GM03348 (cell line): ENCODE data around the gene TSR1.
A peak's percentile ranks its signal among the peaks of the same experiment; 100 is the strongest.

Source experiments
- DNase-seq: peaks from one replicate; pipeline ENCODE4 v3.0.0; 2012; ENCODE audit warnings: low spot score

Gene TSR1

GRCh38 chr17:2369039-2369438 is 32.8 kb upstream of the TSR1 start:
- no peak for DNase-seq

GRCh38 chr17:2368359-2368758 is 32.1 kb upstream of the TSR1 start:
- DNase-seq, result no peak

DNA sequence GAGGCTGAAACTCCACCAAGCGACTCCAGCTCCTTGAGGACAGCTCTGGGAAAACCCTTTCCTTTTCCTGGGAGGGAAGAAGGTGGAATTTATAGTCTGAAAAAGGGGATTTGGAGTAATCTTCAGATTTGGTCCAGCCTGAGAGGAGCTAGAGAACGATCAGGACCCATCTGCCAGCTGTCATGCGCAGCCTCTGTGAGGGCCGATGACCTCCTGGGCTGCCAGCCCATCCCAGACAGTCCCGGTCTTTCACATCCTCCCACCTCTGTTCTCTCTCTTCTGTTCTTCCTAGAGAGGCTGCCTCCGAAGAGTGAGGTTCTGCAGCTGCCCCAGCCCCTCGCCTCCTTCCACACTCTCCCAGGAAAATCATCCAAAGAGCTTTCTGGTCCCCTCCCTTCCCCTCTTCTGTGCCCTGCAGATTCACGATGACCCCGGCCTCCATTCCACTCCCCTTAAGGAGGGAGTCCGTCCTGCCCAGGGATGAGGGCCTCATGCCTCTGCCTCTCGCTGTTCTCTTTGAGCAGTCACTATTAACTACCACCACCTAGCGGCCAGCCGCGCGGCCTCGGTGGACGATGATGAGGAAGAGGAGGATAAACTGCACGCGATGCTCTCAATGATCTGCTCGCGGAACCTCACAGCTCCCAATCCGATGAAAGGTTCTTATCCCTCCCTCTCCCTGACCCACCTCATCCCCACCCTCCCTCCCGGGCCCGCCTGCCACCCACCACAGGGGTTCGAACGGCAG is 30.7 kb upstream of the TSR1 start:
- DNase-seq, result no peak

GRCh38 chr17:2365132-2365531 is 28.9 kb upstream of the TSR1 start:
- no peak for DNase-seq

GRCh38 chr17:2364763-2365116 is 28.5 kb upstream of the TSR1 start:
- no peak for DNase-seq

DNA sequence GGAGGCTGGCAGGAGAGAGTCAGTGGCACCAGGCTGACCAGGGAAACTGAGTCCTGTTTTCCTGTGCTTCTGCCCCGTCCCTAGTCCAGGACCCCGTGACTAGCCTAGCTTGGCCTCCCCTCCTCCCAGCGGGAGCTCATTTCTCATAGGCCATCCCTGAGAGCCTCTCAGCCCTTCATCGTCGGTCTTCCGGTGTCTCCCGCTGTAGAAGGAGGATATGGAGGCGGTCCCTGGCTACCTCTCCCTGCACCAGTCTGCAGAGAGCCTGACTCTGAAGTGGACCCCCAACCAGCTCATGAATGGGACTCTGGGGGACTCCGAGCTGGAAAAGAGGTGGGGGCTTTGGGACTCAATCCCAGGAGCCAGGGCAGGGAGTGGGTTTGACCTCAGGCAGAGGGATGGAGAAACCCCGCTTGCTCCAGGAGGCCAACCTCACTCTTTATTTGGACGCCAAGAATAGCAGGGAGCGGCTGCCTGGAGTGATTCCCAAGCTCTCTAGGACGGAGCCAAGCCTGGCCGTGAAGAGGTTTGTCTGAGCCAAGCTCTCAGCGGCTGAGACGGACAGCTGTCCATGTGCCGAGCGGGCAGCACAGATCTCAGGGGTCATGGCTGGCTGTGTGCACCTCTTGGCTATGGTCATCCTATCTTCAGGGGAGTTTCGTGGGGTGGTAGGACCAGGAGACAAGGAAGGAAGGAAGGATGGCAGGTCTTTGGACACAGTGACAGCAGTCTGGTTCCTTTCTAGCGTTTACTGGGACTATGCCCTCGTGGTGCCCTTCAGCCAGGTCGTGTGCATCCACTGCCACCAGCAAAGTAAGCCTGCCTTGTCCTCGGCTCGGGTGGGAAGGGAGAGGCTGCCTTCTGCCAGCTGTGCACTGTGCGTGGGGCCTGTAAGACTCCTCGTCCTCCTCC is 27.9 kb upstream of the TSR1 start:
- no peak for DNase-seq

GRCh38 chr17:2363318-2363717 is 27.1 kb upstream of the TSR1 start:
- no peak for DNase-seq

DNA sequence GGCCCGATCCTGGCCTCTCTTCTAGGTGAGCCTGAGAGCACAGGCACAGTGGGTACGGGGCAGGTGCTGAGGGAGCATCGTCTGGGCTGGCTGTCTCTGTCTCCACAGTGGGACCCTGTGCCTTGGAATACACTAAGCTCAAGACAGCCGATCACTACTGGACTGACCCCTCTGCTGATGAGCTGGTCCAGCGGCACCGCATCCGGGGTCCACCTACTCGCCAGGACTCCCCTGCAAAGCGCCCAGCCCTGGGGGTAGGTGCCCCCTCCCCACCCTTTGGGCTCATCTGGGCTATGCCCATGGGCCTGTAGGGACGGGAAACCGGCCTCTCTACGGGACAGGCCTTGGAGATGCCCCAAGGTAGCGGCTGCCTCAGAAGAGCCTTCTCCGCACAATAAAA is 26.6 kb upstream of the TSR1 start:
- no peak for DNase-seq

DNA sequence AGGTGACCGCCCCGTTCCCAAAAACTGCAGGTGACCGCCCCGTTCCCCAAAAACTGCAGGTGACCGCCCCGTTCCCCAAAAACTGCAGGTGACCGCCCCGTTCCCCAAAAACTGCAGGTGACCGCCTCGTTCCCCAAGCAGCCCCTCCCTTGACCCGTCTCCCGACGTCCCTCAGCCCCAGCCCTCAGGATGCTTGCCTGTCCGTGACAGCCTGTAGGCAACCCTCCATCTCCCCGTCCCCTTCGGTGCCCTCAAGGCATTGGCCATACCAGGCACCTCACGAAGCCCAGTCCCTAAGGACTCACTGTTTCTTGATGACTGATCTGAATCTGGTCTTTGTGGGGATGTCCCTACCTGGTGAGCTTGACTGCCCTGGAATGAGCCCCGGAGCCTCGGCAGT is 26.2 kb upstream of the TSR1 start:
- DNase-seq, result no peak

DNA sequence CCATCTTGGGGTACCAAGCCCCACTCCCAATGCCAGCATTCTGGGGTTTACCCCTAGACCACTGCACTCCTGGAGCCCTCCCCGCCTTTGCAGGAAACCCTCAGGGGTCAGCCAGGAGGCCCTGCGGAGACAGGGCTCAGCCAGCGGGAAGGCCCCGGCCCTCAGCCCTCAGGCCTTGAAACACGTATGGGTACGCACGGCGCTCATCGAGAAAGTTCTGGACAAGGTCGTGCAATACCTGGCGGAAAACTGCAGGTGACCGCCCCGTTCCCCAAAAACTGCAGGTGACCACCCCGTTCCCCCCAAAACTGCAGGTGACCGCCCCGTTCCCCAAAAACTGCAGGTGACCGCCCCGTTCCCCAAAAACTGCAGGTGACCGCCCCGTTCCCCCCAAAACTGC is 25.8 kb upstream of the TSR1 start:
- DNase-seq, result no peak

- no peak for DNase-seq
Observed at GRCh38 chr17:2361010-2361760, 24.9 kb upstream of the TSR1 start.

DNA sequence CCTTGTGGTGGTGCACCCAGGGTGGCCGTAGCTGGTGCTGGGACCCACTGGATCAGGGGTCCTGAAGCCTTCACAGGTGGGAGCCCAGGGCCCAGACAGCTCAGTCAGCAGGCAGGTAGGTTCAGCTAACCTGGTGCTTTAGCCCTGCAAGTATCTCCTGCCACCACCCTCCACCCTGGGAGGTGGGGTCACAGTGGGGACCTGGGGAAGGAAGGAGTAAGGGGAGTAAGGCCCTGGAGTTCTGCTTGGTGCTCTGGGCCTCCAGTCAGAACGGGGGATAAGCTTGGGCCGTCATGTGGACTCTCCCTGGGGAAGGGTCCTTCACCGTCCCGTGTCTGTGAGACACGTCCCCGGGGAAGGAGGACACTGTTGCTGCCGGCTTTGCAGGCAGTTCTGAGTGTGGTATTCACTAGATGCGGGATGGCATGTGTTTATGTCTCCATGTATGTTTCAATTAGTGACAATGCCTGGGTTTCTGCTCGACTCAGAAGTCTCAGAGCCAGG is 21.7 kb upstream of the TSR1 start:
- no peak for DNase-seq

DNA sequence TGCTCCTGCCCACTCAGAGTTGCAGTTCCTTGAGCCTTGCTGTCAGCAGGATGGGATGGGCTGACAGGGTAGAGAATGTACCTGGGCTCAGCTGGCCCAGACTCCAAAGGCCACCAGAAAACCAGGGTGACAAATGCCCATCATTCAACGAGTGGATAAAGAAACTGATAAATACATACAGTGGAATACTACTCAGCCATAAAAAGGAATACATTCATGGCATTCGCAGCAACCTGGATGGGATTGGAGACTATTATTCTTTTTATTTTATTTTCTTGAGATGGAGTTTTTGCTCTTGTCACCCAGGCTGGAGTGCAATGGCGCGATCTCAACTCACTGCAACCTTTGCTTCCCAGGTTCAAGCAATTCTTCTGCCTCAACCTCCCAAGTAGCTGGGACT is 21.0 kb upstream of the TSR1 start:
- no peak for DNase-seq

- no peak for DNase-seq
Observed at GRCh38 chr17:2354311-2354710, 18.1 kb upstream of the TSR1 start.

DNA sequence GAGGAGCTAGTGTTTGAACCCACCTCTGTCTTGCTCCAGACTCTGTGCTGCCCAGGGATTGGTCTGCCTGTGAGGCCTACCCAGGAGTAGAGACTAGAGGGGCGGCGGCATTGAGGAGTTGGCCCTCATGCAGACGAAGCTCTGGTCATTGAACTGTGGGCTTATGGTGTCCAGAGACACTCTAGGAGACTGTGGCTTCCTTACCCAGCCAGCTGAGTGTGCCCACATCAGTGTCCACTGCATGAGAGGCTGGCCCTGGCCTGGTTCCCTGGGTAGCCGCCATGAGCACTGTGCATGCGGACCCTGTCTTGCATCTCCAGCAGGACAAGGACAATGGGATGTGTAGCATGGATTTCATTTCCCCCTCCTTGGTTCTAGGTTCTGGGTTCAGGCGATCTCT is 15.0 kb upstream of the TSR1 start:
- DNase-seq, result no peak

DNA sequence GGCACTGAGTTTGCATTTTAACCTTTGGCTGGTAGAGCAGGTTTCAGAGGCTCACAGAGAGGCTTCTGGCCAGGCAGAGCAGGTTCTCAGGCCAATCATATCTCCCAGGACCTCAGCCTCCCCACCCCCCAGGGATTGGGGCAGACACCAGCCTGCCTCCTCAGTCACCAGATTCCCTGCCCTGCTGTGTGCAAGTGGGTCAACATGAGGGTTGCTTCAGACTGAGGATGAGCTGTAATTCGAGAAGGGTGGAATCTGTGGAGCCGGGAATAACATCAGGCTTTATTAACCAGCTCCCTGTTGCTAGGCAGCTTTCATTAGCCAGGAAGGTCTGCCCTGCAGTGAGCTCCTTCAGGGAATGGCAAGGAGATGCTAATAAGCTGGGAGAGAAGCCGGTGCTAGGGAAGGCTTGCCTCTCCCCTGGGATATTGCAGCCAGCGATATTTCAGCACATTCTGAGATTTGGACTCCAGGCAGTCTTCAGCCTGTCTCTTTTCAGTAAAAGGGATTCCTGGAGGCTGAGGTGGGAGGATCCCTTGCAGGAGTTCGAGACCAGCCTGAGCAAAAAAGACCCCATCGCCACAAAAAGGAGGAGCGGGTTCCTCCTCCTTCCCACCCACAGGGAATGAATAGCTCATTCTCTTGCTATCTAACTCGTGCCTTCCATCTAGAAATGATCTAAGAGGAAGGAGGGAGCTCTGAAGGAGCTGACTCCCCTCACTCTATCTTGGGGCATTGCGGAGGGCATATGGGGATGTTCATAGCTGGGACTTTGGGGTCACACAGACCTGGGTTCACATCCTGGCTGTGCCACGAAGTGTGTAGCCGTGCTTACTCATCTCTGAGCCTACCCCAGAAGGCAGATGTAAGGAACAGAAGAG is 11.8 kb upstream of the TSR1 start:
- peak; percentile 87 for DNase-seq

GRCh38 chr17:2346475-2346874 is 10.2 kb upstream of the TSR1 start:
- DNase-seq, result no peak

DNA sequence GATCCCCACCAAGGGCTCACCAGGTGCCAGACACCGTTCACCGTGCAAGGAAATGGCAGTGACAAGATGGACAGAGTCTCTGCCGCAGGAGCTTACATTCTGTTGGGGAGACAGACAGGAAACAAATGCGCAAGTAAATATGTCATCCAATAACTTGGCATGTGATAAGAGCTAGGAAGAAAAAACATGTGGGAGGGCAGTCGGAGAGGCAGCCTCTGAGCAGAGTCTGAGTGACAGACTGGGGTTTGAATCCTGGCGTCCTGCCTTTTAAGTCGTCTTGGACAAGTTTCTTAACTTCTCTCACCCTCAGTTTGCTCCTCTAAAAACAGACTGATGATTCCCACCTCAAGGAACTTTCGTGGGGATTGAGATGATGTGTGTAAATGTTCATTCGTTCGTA is 8.3 kb upstream of the TSR1 start:
- DNase-seq, result no peak

DNA sequence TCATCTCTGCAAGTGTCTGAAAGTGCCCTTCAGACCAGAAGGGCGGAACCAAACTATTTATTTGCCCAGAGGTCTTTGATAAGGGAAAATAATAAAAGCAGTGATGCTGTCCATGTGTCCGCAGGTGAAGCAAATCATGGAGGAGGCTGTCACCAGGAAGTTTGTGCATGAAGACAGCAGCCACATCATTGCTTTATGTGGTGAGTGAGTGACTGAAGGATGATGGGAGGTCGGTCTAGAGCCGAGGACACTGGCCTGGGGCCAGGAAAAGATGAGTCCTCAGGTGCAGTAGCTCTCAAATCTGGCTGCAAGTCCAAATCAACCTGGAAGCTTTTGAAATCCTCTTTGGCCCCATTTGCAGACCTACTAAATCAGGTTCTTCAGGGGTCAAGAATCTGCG is 7.2 kb upstream of the TSR1 start:
- no peak for DNase-seq

GRCh38 chr17:2338315-2338657 is 2.0 kb upstream of the TSR1 start:
- peak; percentile 18 for DNase-seq

DNA sequence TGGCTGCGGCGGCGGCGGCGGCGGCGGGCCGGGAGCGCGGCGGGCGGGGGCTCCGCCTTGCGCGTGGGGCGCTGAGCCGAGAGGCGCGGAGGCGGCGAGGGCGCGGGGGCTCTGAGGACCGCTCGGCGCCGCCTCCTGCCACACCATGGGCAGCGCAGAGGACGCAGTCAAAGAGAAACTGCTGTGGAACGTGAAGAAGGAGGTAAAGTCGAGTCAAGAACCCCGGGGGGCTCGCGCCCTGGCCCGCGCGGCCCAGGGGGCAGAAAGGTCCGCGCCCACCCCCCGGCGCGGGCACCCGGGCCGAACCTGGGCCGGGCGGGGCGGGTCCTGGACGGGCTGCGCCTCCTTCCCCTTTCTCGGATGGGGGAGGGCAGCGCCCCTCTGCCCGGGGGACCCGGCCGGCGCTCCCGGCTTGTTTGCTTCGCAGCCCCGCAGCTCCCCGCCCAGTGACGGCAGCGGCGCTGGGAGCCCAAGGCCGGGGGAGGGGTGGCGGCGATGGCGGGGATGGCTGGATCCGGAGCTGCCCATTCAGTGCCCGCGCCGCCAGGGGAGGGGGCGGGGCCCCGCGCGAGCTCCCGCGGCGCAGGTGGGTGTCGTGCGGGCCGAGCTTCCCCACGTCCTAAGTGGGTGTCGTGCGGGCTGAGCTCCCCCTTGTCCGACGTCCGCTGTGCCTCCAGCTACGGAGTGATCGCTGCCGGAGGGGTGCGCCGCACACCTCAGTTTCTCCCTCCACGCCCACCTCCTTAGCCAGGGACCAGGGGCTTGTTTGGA is 1.5 kb upstream of the TSR1 start:
- peak; percentile 93 for DNase-seq
